Measurements from ENCODE around the gene ASB14.

The ASB14 gene

GRCh38 chr3:57227930-57228751, 64.3 kb downstream of the ASB14 start:
- TF ChIP-seq CTCF (IDR thresholded peaks at IDR 0.05; ENCODE audit: insufficient read depth, missing control alignments), result no peak
- DNase-seq (ENCODE audit: insufficient read length, low spot score) (no peak), FAIRE-seq (no peak)

GRCh38 chr3:57227204-57227929, 65.1 kb downstream of the ASB14 start, which contains the start of gene APPL1:
Gene APPL1, plus strand, starts transcription at chr3:57227729. Its CDS starts 155 bp downstream, at chr3:57227884.
- FAIRE-seq (no peak), DNase-seq (ENCODE audit: insufficient read length, low spot score) (peak; percentile 95)
- no peak for TF ChIP-seq CTCF (IDR thresholded peaks at IDR 0.05; ENCODE audit: insufficient read depth, missing control alignments)

- FAIRE-seq (no peak), DNase-seq (ENCODE audit: insufficient read length, low spot score) (no peak)
- no peak for TF ChIP-seq CTCF (IDR thresholded peaks at IDR 0.05; ENCODE audit: insufficient read depth, missing control alignments)
Measured at GRCh38 chr3:57226176-57226575, 66.3 kb downstream of the ASB14 start.

GRCh38 chr3:57224856-57225255, 67.6 kb downstream of the ASB14 start:
- FAIRE-seq, result no peak
- no peak for DNase-seq (ENCODE audit: insufficient read length, low spot score)
- no peak for TF ChIP-seq CTCF (IDR thresholded peaks at IDR 0.05; ENCODE audit: insufficient read depth, missing control alignments)

- peak; percentile 67 for TF ChIP-seq CTCF (IDR thresholded peaks at IDR 0.05; ENCODE audit: insufficient read depth, missing control alignments)
- DNase-seq (ENCODE audit: insufficient read length, low spot score) (no peak), FAIRE-seq (no peak)
Measured at GRCh38 chr3:57221883-57222282, 70.6 kb downstream of the ASB14 start.

Data from D721Med (cell line).